Neuronal stem cell (in vitro differentiated cells): Measurements from ENCODE around the gene USP54.
A peak's percentile ranks its signal among the peaks of the same experiment; 100 is the strongest.

Experiments
- DNase-seq: peaks from one replicate; pipeline ENCODE4 v3.0.0-alpha.2; 2013; ENCODE audit warnings: low spot score
- H2AFZ ChIP-seq: one replicate; pipeline ENCODE4 v1.6.1; 2013; ENCODE audit warnings: mild to moderate bottlenecking, low read length, inconsistent platforms
- H2AK5ac ChIP-seq: 2 replicates; pipeline ENCODE4 v1.6.1; 2013; ENCODE audit warnings: low read depth, mild to moderate bottlenecking, inconsistent platforms, low read length, moderate library complexity, mixed read lengths
- H2BK120ac ChIP-seq: 2 replicates; pipeline ENCODE4 v1.6.1; 2013; ENCODE audit warnings: low read depth, mild to moderate bottlenecking, inconsistent platforms, low read length, moderate library complexity, mixed read lengths
- H2BK12ac ChIP-seq: one replicate; pipeline ENCODE4 v1.6.1; 2013; ENCODE audit warnings: low read length, inconsistent platforms
- H2BK15ac ChIP-seq: 2 replicates; pipeline ENCODE4 v1.6.1; 2013; ENCODE audit warnings: mild to moderate bottlenecking, low read length, inconsistent platforms, mixed read lengths
- H2BK5ac ChIP-seq: one replicate; pipeline ENCODE4 v1.6.1; 2013; ENCODE audit warnings: inconsistent platforms, mild to moderate bottlenecking, low read length, moderate library complexity
- H3K14ac ChIP-seq: one replicate; pipeline ENCODE4 v1.6.1; 2013; ENCODE audit warnings: low read length, inconsistent platforms
- H3K18ac ChIP-seq: 2 replicates; pipeline ENCODE4 v1.6.1; 2013; ENCODE audit warnings: low read length, inconsistent platforms
- H3K23ac ChIP-seq: 2 replicates; pipeline ENCODE4 v1.6.1; 2013; ENCODE audit warnings: low read depth, mild to moderate bottlenecking, mixed read lengths, low read length, inconsistent platforms; ENCODE audit not compliant: poor library complexity
- H3K27ac ChIP-seq: replicated peaks from 3 replicates; pipeline ENCODE4 v1.5.1; 2013; ENCODE audit warnings: low read length, inconsistent platforms
- H3K27me3 ChIP-seq, 3 experiments: 2 replicates each; pipeline ENCODE4 v1.6.1; 2013; ENCODE audit warnings: low read length in 3 of 3, mild to moderate bottlenecking in 2 of 3, inconsistent platforms in 1 of 3, low read depth in 1 of 3, mixed read lengths in 1 of 3, moderate library complexity in 1 of 3; ENCODE audit not compliant: control insufficient read depth in 3 of 3, insufficient read depth in 3 of 3
- H3K36me3 ChIP-seq, 2 donors: replicated peaks in 1 of 2; 2 replicates each; pipeline ENCODE4 v1.6.1; 2013; ENCODE audit warnings: low read length in 2 of 2; ENCODE audit not compliant: control insufficient read depth in 2 of 2, insufficient read depth in 2 of 2
- H3K4ac ChIP-seq: 2 replicates; pipeline ENCODE4 v1.6.1; 2013; ENCODE audit warnings: inconsistent platforms, mild to moderate bottlenecking, low read length, moderate library complexity
- H3K4me1 ChIP-seq, 2 donors: 1 replicate in 1 of 2; 2 replicates in 1 of 2; pipeline ENCODE4 v1.6.1; 2013; ENCODE audit warnings: low read length in 2 of 2, low read depth in 1 of 2; ENCODE audit not compliant: control insufficient read depth in 2 of 2, insufficient read depth in 1 of 2
- H3K4me2 ChIP-seq: one replicate; pipeline ENCODE4 v1.6.1; 2013; ENCODE audit warnings: mild to moderate bottlenecking, low read length, inconsistent platforms; ENCODE audit not compliant: insufficient read depth, poor library complexity, severe bottlenecking
- H3K4me3 ChIP-seq, 2 donors: 2 replicates each; pipeline ENCODE4 v1.5.1; 2013; ENCODE audit warnings: low read length in 2 of 2, mild to moderate bottlenecking in 2 of 2, inconsistent platforms in 1 of 2, moderate library complexity in 1 of 2
- H3K79me1 ChIP-seq: one replicate; pipeline ENCODE4 v1.6.1; 2013; ENCODE audit warnings: low read depth, mild to moderate bottlenecking, inconsistent platforms, low read length, moderate library complexity
- H3K9ac ChIP-seq: one replicate; pipeline ENCODE4 v1.6.1; 2013; ENCODE audit warnings: mild to moderate bottlenecking, low read depth, low read length, inconsistent platforms; ENCODE audit not compliant: poor library complexity
- H3K9me3 ChIP-seq, 2 donors: replicated peaks in 1 of 2; 2 replicates each; pipeline versions ENCODE3 to v1.6.1; 2013; ENCODE audit warnings: low read length in 2 of 2, mild to moderate bottlenecking in 2 of 2, inconsistent platforms in 1 of 2, low read depth in 1 of 2, mixed read lengths in 1 of 2, moderate library complexity in 1 of 2; ENCODE audit not compliant: control insufficient read depth in 2 of 2, insufficient read depth in 1 of 2
- H4K8ac ChIP-seq: one replicate; pipeline ENCODE4 v1.6.1; 2013; ENCODE audit warnings: low read depth, mild to moderate bottlenecking, inconsistent platforms, low read length, moderate library complexity
- H4K91ac ChIP-seq: one replicate; pipeline ENCODE4 v1.6.1; 2013; ENCODE audit warnings: low read length, low read depth, mild to moderate bottlenecking, inconsistent platforms; ENCODE audit not compliant: poor library complexity
- WGBS, 2 donors: extraction: QIAGEN DNeasy Blood & Tissue Kit; methylation state at CpG; one replicate each; pipeline ENCODE4 v1.1.7; 2013; ENCODE audit warnings: missing lambda C conversion rate in 2 of 2, mixed read lengths in 1 of 2; ENCODE audit not compliant: insufficient read length in 2 of 2, insufficient replicate concordance in 1 of 2; ENCODE audit errors: extremely low coverage in 2 of 2; 5-methylcytosine and 5-hydroxymethylcytosine counted together

Gene USP54

DNA sequence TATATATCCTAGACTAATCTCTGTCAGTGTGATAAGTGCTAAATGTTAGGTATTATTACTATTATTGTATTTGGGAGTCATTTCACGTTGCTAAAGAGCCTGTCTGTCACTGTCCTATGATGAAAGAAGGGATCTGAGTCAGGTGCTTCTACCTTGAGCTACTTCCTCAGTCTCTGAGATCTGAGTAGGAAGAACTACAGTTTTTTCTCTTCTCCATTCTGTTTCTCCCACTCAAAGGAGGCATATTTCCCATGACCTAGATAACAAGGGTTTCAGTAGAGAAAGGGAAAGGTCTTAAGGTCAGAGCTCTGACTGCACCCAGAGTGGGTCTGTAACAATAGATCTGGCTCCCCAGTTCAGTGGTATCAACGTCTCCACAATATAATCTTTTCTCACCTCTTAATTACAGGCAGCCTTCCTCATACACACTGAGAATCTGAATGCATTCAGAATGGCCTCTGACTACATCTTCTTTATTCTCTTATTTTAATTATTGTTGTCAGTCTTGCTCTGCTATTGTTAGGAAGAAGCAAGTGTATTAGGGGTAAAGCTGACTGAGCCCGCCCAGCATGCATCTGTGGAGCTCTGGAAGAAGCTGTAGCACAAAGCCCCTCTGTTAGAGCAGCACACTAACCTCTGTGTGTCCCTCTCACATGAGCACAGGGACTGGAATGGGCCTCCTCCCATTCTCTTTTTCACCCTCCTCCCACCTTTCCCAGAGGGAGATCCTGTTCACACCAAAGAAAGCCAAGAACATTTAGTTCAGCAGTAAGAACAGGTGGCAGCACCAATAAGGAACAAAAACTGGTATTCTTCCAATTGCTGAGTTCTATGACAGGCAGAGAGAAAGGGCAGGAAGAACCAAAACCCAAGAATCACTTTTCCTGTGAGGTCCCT lies 38.1 kb downstream of the USP54 start:
- Histone ChIP-seq H2AFZ (no peak overlapping the region), H3K4me2 (no peak overlapping the region), H3K79me1 (peaks cover 3% of the 10 kb centered on the region), H3K27me3 (no peaks in the 10 kb centered on the region), H3K4me3 (no peak overlapping the region), H3K9ac (no peak overlapping the region), H3K14ac (no peak overlapping the region), H3K18ac (no peak overlapping the region), H3K4me1 (peaks cover 13 to 19% of the 10 kb centered on the region in 2 donors), H2BK12ac (no peak overlapping the region), H3K36me3 (peaks cover 2 to 8% of the 10 kb centered on the region in 2 donors), H2BK120ac (no peak overlapping the region), H2BK5ac (no peak overlapping the region), H3K27ac (peak overlapping the region; percentile 96), H4K91ac (no peak overlapping the region), H3K9me3 (no peaks in the 10 kb centered on the region), H3K23ac (no peak overlapping the region), H2AK5ac (no peak overlapping the region), H3K4ac (no peak overlapping the region), H4K8ac (no peak overlapping the region), H2BK15ac (no peak overlapping the region)
- peak; percentile 79 for DNase-seq
- no CpG with 5 or more reads among the region's 3 CpGs for WGBS, 2 donors

DNA sequence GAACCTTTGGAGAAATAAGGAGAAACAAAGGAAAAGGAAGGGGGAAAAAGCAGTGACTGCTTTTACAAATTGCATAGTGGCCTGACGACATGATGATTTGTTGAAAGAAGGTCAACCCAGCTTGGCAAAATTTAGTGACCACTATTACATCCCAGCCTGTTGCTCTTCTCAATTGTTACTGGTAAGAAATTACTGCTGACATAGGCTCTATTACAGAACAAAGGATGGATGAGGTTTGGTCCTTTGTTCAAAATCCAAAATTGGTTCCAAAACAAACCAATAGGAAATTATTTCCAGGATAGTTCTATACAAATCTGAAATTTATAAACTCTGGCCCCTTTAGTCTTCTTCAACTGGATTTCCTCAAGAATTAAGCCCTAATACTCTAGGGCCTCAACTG lies 39.6 kb downstream of the USP54 start:
- H3K9me3 ChIP-seq, result no peaks in the 10 kb centered on the region
- H2AFZ ChIP-seq, result no peak overlapping the region
- H3K14ac ChIP-seq, result no peak overlapping the region
- WGBS, 2 donors, result no CpG with 5 or more reads among the region's 1 CpG
- H3K23ac ChIP-seq, result no peak overlapping the region
- no peak overlapping the region for H2BK5ac ChIP-seq
- H2AK5ac ChIP-seq, result no peak overlapping the region
- no peak for DNase-seq
- no peak overlapping the region for H3K9ac ChIP-seq
- H3K18ac ChIP-seq, result no peak overlapping the region
- H3K27me3 ChIP-seq, result no peaks in the 10 kb centered on the region
- peaks cover 3% of the 10 kb centered on the region for H3K79me1 ChIP-seq
- H2BK15ac ChIP-seq, result no peak overlapping the region
- H3K36me3 ChIP-seq, result peaks cover 2 to 6% of the 10 kb centered on the region in 2 donors
- H3K27ac ChIP-seq, result peak overlapping the region; percentile 96
- no peak overlapping the region for H4K8ac ChIP-seq
- H3K4me3 ChIP-seq, result no peak overlapping the region
- H3K4me2 ChIP-seq, result no peak overlapping the region
- peaks cover 10 to 19% of the 10 kb centered on the region in 2 donors for H3K4me1 ChIP-seq
- no peak overlapping the region for H2BK120ac ChIP-seq
- no peak overlapping the region for H4K91ac ChIP-seq
- H2BK12ac ChIP-seq, result no peak overlapping the region
- H3K4ac ChIP-seq, result no peak overlapping the region

- Histone ChIP-seq H4K91ac (no peak overlapping the region), H3K27me3 (no peaks in the 10 kb centered on the region), H2BK12ac (no peak overlapping the region), H3K4me3 (no peak overlapping the region), H2AK5ac (no peak overlapping the region), H3K9ac (no peak overlapping the region), H3K27ac (no peak overlapping the region), H3K9me3 (no peaks in the 10 kb centered on the region), H3K4me1 (no peaks in the 10 kb centered on the region), H3K14ac (no peak overlapping the region), H3K4me2 (no peak overlapping the region), H4K8ac (no peak overlapping the region), H2BK5ac (no peak overlapping the region), H2AFZ (no peak overlapping the region), H3K4ac (no peak overlapping the region), H3K79me1 (peaks cover 6% of the 10 kb centered on the region), H3K36me3 (peaks cover 25 to 53% of the 10 kb centered on the region in 2 donors), H2BK120ac (no peak overlapping the region), H3K18ac (no peak overlapping the region), H3K23ac (no peak overlapping the region), H2BK15ac (no peak overlapping the region)
- no peak for DNase-seq
- no CpG with 5 or more reads among the region's 2 CpGs for WGBS, 2 donors
Observed at GRCh38 chr10:73545357-73545756, 45.8 kb downstream of the USP54 start.

DNA sequence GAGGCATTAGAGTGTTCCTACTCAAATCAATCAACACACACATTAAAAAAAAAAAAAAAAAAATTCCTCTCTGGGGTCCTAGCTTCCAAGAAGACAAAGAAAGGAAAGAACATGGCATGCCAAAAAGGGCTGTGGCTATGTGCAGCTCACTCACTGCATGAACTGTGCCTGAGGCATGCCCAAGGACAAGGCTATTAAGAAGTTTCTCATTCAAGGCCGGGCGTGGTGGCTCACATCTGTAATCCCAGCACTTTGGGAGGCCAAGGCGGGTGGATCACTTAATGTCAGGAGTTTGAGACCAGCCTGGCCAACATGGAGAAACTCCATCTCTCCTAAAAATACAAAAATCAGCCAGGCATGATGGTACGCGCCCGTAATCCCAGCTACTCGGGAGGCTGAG lies 53.4 kb downstream of the USP54 start:
- Histone ChIP-seq H3K4ac (no peak overlapping the region), H2BK15ac (no peak overlapping the region), H3K27ac (no peak overlapping the region), H3K4me1 (peaks cover 0 to 4% of the 10 kb centered on the region in 2 donors), H3K14ac (no peak overlapping the region), H4K91ac (no peak overlapping the region), H3K27me3 (no peaks in the 10 kb centered on the region), H2AK5ac (no peak overlapping the region), H3K4me2 (no peak overlapping the region), H2BK120ac (no peak overlapping the region), H4K8ac (no peak overlapping the region), H3K18ac (no peak overlapping the region), H2BK5ac (no peak overlapping the region), H2AFZ (no peak overlapping the region), H3K79me1 (peaks cover 3% of the 10 kb centered on the region), H3K9ac (no peak overlapping the region), H3K4me3 (no peak overlapping the region), H3K23ac (no peak overlapping the region), H3K36me3 (peaks cover 39 to 90% of the 10 kb centered on the region in 2 donors), H3K9me3 (peaks cover 0 to 2% of the 10 kb centered on the region in 2 donors), H2BK12ac (no peak overlapping the region)
- DNase-seq, result no peak
- WGBS, 2 donors, result no CpG with 5 or more reads among the region's 7 CpGs
